AG04449 (cell line): ENCODE results near the gene SLC25A39.

Experiments used
- CTCF ChIA-PET: fragments of 350-600 bp; formaldehyde crosslinking; extraction: SDS; loops from one replicate; lab custom pipeline; 2021; ENCODE audit warnings: antibody characterized with exemption; lab: Yijun Ruan, JAX
- POLR2A ChIA-PET: fragments of 400-600, 350-600 bp; formaldehyde crosslinking; extraction: SDS; loops from one replicate; lab custom pipeline; 2020; ENCODE audit warnings: antibody characterized with exemption, inconsistent platforms; lab: Yijun Ruan, JAX
- DNase-seq: peaks from one replicate; pipeline ENCODE4 v3.0.0-alpha.2; 2010; ENCODE audit warnings: low read depth, low spot score
- H3K4me3 ChIP-seq: 2 replicates; pipeline ENCODE4 v1.5.1; 2011; ENCODE audit warnings: low read depth, mild to moderate bottlenecking, control low read depth, low read length
- TF ChIP-seq, protein P1 (sequence below): IDR thresholded peaks from one replicate; pipeline ENCODE4 v1.5.1; 2011; ENCODE audit warnings: mild to moderate bottlenecking, moderate library complexity, low read length, control low read depth, inconsistent platforms; ENCODE audit not compliant: insufficient read depth; ENCODE audit errors: missing control alignments

The SLC25A39 gene

DNA sequence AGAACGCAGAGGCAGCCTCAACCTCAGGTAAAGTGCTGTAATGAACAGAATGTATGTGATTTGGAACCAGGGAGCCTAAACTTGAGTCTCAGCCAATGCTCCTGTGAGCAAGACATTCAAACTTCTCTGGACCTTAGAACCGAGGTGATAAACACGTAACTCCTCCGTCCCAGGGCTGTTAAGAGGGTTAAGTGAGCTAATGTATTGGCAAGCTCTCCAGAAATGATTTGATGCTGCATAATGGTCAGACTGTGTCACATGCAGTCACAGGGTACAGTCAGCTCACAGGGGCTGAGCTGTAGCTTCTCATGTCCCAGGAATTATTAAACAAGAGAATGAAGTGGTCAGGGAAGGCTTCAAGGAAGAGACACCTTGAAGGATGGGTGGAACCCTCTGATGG, 46.6 kb downstream of the SLC25A39 start:
- no peak overlapping the region for H3K4me3 ChIP-seq
- CTCF ChIA-PET, result no interaction called here
- TF ChIP-seq, protein P1, sequence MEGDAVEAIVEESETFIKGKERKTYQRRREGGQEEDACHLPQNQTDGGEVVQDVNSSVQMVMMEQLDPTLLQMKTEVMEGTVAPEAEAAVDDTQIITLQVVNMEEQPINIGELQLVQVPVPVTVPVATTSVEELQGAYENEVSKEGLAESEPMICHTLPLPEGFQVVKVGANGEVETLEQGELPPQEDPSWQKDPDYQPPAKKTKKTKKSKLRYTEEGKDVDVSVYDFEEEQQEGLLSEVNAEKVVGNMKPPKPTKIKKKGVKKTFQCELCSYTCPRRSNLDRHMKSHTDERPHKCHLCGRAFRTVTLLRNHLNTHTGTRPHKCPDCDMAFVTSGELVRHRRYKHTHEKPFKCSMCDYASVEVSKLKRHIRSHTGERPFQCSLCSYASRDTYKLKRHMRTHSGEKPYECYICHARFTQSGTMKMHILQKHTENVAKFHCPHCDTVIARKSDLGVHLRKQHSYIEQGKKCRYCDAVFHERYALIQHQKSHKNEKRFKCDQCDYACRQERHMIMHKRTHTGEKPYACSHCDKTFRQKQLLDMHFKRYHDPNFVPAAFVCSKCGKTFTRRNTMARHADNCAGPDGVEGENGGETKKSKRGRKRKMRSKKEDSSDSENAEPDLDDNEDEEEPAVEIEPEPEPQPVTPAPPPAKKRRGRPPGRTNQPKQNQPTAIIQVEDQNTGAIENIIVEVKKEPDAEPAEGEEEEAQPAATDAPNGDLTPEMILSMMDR, result no peak
- no peak for DNase-seq
- POLR2A ChIA-PET, result no interaction called here

DNA sequence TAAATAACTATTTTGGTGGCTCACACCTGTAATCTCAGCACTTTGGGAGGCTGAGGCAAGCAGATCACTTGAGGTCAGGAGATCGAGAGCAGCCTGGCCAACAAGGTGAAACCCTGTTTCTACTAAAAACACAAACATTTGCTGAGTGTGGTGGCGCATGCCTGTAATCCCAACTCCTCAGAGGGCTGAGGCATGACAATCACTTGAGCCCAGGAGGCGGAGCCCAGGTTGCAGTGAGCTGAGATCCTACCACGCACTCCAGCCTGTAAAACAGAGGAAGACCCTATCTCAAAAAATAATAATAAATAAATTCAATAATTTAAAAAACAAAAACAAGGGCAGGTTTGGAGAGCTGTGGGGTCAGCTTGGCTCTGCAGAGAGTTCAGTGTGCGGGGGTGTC, 51.0 kb downstream of the SLC25A39 start:
- POLR2A ChIA-PET, result interaction anchor here (0.7 kb wide), 1 partner anchor 231 kb away, joined by 3 read pairs; no protein-coding TSS in a partner anchor
- TF ChIP-seq, protein P1, result no peak

DNA sequence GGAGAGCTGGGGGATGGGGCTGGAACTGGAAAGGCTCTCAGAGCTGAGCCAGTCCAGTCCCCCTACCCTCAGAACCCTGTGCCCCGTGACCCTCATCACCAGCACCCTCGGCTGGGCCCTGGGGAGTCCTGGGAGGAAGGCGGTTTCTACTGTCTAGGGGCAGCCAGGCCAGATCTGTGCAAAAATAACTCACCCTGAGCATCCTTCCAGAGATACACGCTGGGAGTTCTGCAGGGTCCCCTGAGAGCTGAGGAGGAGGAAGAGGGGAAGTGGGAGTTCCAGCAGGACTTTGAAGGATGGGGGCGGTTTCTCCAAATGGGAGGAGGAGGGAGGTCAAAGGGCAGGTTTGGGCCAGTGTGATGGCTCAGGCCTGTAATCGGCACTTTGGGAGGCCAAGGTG, 51.7 kb downstream of the SLC25A39 start:
- H3K4me3 ChIP-seq, result no peak overlapping the region
- DNase-seq, result no peak
- ChIA-PET CTCF (no interaction called here), POLR2A (no interaction called here)
- TF ChIP-seq, protein P1, result no peak

More for the DNA sequence above, 51.0 kb downstream of the SLC25A39 start:
- CTCF ChIA-PET, result no interaction called here
- H3K4me3 ChIP-seq, result no peak overlapping the region
- DNase-seq, result no peak

DNA sequence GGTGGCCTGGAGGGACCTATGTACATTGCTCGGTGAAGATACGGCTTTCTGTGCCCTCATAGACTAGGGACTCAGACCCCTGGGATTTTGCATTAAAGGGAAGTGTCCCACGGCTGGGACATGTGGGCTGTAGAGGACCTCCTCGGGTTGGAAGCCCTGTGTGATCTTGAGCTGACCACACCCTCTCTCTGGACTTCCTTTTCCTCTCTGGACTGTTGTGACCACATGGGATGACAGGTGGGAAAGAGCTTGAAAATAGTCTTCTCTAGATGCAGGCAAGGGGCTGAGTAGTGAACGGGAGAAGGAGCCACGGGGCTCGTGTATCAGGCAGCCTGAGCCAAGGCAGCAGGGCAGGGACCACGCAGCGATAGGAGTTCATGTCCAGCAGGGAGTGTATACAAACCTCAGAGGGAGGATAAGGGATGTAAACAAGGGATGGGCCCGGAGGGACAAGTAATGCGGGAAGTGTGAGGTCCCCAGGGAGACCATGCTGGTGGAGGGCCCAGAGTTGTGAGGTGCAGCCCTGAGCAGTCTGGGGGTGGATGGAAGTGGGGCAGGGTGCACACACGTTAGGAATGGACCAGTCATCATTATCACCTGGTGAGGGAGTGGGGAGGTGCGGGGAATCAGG, 52.2 kb downstream of the SLC25A39 start:
- H3K4me3 ChIP-seq, result no peak overlapping the region
- DNase-seq, result no peak
- ChIA-PET CTCF (interaction anchor here (1.4 kb wide), 1 partner anchor 9 kb away, joined by 3 read pairs; no protein-coding TSS in a partner anchor), POLR2A (no interaction called here)
- TF ChIP-seq, protein P1, result no peak
